K562 (cell line): ENCODE results near the gene SHFL. TPM values are rescaled to one million over a fixed set of nuclear protein-coding genes. Genes with fewer than 3 reads are reported as not detected.

Experiments
- AFF4 ChIP-seq: sonication (generic); formaldehyde crosslinking; IDR thresholded peaks from 2 replicates; pipeline ENCODE4 v1.8.0; 2023; ENCODE audit warnings: mild to moderate bottlenecking, missing genetic modification reagents
- BRCA1 ChIP-seq, 2 experiments: fragments of 450-650 bp in 1 of 2; sonication (generic) in 1 of 2; formaldehyde crosslinking in 1 of 2; IDR thresholded peaks; 2 replicates each; pipeline versions ENCODE4 v1.5.0 to v1.6.1; 2017 to 2020; ENCODE audit warnings: mild to moderate bottlenecking in 1 of 2, missing genetic modification reagents in 1 of 2
- CREM ChIP-seq: IDR thresholded peaks from 2 replicates; pipeline ENCODE4 v1.6.1; 2014; ENCODE audit warnings: antibody characterized with exemption, low read depth
- EHMT2 ChIP-seq: fragments of 450-650 bp; IDR thresholded peaks from 2 replicates; pipeline ENCODE4 v1.6.1; 2018; ENCODE audit warnings: antibody characterized with exemption
- KAT2B ChIP-seq: IDR thresholded peaks from one replicate; pipeline ENCODE4 v1.6.1; 2012; ENCODE audit warnings: low read depth, mild to moderate bottlenecking, control low read depth, inconsistent platforms, low read length, moderate library complexity
- NR3C1 ChIP-seq: sonication (generic); formaldehyde crosslinking; IDR thresholded peaks from 2 replicates; pipeline ENCODE4 v1.8.1; 2022; ENCODE audit warnings: missing genetic modification reagents
- PHF20 ChIP-seq: fragments of 450-650 bp; IDR thresholded peaks from 2 replicates; pipeline ENCODE4 v1.6.1; 2018; ENCODE audit not compliant: partially characterized antibody
- SPI1 ChIP-seq: IDR thresholded peaks from 2 replicates; pipeline ENCODE4 v1.6.1; 2011; ENCODE audit warnings: low read depth, low read length, control low read depth, borderline replicate concordance
- SRF ChIP-seq, 2 experiments: fragments of 250-450, 450-650 bp in 1 of 2; sonication (Bioruptor Pico) in 1 of 2; sonication (generic) in 1 of 2; formaldehyde crosslinking; IDR thresholded peaks; 2 replicates each; pipeline versions ENCODE4 v1.5.0 to v1.5.1; 2020 to 2022; ENCODE audit warnings: mild to moderate bottlenecking in 1 of 2, missing genetic modification reagents in 1 of 2
- SRSF9 ChIP-seq: fragments of 200-400 bp; formaldehyde crosslinking; IDR thresholded peaks from 2 replicates; pipeline ENCODE4 v1.6.1; 2017; ENCODE audit warnings: low read depth, low read length, borderline replicate concordance
- TGIF2 ChIP-seq: sonication (generic); formaldehyde crosslinking; IDR thresholded peaks from 2 replicates; pipeline ENCODE4 v1.8.1; 2022; ENCODE audit warnings: mild to moderate bottlenecking, missing genetic modification reagents, moderate library complexity
- ZNF121 ChIP-seq: sonication (generic); formaldehyde crosslinking; conservative IDR thresholded peaks from 2 replicates; pipeline ENCODE4 v1.8.0; 2022; ENCODE audit warnings: missing genetic modification reagents
- ZNF143 ChIP-seq: sonication (generic); formaldehyde crosslinking; IDR thresholded peaks from 2 replicates; pipeline ENCODE4 v1.9.0; 2022; ENCODE audit warnings: mild to moderate bottlenecking, missing genetic modification reagents
- polyA plus RNA-seq, 8 experiments: library from polyadenylated mRNA; depleted of rRNA in 4 of 8; stranded (reverse) in 5 of 8; unstranded in 3 of 8; fragments of >200 nt; fragmentation: Nextera tagmentation in 2 of 8; fragmentation: Illumina TruSeq in 1 of 8; extraction: Ambion mirVana in 2 of 8; extraction: Trizol in 1 of 8; gene quantifications; 2 replicates each; pipeline versions ENCODE4 v1.2.1 to v1.2.3, GENCODE V29; 2011 to 2014; ENCODE audit warnings: inconsistent platforms in 1 of 8, missing spikeins in 1 of 8
- total RNA-seq, 7 experiments: library from RNA; depleted of rRNA in 6 of 7; stranded (reverse); fragments of >200 nt in 6 of 7; fragmentation: Illumina TruSeq in 2 of 7; extraction: Trizol in 2 of 7; gene quantifications; 2 replicates each; pipeline versions ENCODE4 v1.2.1 to v1.2.3, GENCODE V29; 2011 to 2021; ENCODE audit warnings: low replicate concordance in 1 of 7
- TF ChIP-seq, protein P1 (sequence below): fragments of 250-450 bp; sonication (Bioruptor Pico); IDR thresholded peaks from 2 replicates; pipeline ENCODE4 v1.8.0; 2021; ENCODE audit warnings: mild to moderate bottlenecking, moderate library complexity
- TF ChIP-seq, protein P2 (sequence below): IDR thresholded peaks from 2 replicates; pipeline ENCODE4 v1.6.1; 2011; ENCODE audit warnings: borderline replicate concordance, low read depth, mild to moderate bottlenecking, moderate library complexity, low read length; ENCODE audit not compliant: insufficient read depth, poor library complexity, severe bottlenecking
- TF ChIP-seq, protein P3 (sequence below): sonication (generic); formaldehyde crosslinking; IDR thresholded peaks from 2 replicates; pipeline ENCODE4 v1.8.1; 2023; ENCODE audit warnings: mild to moderate bottlenecking, missing genetic modification reagents

The SHFL gene
- total and polyA plus RNA-seq, 9 of the 15 experiments (the other 6 are each of a cell fraction or from before 2014, with no cell fraction given) = 1.5 to 25.7 (median 13.0) TPM

- TF ChIP-seq, protein P1, sequence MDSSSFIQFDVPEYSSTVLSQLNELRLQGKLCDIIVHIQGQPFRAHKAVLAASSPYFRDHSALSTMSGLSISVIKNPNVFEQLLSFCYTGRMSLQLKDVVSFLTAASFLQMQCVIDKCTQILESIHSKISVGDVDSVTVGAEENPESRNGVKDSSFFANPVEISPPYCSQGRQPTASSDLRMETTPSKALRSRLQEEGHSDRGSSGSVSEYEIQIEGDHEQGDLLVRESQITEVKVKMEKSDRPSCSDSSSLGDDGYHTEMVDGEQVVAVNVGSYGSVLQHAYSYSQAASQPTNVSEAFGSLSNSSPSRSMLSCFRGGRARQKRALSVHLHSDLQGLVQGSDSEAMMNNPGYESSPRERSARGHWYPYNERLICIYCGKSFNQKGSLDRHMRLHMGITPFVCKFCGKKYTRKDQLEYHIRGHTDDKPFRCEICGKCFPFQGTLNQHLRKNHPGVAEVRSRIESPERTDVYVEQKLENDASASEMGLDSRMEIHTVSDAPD (CRISPR knock-in tag) = no peak
- TF ChIP-seq KAT2B = no peak
- TF ChIP-seq ZNF143 (CRISPR knock-in tag) = no peak
- no peak for TF ChIP-seq SRSF9
- peak; percentile 69 for TF ChIP-seq ZNF121 (CRISPR knock-in tag)
- TF ChIP-seq CREM = 0 out of 2 replicates have a peak, but pooled peaks have one; percentile 1
- TF ChIP-seq TGIF2 = no peak
- TF ChIP-seq NR3C1 (CRISPR knock-in tag) = no peak
- no peak for TF ChIP-seq BRCA1 (IDR thresholded peaks at IDR 0.05)
- no peak for TF ChIP-seq BRCA1 (CRISPR knock-in tag; IDR thresholded peaks at IDR 0.05)
- no peak for TF ChIP-seq EHMT2
- no peak for TF ChIP-seq AFF4 (CRISPR knock-in tag)
- peak in 1 of 2 experiments; percentile 19; a peak in 1 of 4 replicates for TF ChIP-seq SRF (CRISPR knock-in tag; IDR thresholded peaks at IDR 0.05)
- TF ChIP-seq, protein P2, sequence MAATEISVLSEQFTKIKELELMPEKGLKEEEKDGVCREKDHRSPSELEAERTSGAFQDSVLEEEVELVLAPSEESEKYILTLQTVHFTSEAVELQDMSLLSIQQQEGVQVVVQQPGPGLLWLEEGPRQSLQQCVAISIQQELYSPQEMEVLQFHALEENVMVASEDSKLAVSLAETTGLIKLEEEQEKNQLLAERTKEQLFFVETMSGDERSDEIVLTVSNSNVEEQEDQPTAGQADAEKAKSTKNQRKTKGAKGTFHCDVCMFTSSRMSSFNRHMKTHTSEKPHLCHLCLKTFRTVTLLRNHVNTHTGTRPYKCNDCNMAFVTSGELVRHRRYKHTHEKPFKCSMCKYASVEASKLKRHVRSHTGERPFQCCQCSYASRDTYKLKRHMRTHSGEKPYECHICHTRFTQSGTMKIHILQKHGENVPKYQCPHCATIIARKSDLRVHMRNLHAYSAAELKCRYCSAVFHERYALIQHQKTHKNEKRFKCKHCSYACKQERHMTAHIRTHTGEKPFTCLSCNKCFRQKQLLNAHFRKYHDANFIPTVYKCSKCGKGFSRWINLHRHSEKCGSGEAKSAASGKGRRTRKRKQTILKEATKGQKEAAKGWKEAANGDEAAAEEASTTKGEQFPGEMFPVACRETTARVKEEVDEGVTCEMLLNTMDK = no peak
- TF ChIP-seq, protein P3, sequence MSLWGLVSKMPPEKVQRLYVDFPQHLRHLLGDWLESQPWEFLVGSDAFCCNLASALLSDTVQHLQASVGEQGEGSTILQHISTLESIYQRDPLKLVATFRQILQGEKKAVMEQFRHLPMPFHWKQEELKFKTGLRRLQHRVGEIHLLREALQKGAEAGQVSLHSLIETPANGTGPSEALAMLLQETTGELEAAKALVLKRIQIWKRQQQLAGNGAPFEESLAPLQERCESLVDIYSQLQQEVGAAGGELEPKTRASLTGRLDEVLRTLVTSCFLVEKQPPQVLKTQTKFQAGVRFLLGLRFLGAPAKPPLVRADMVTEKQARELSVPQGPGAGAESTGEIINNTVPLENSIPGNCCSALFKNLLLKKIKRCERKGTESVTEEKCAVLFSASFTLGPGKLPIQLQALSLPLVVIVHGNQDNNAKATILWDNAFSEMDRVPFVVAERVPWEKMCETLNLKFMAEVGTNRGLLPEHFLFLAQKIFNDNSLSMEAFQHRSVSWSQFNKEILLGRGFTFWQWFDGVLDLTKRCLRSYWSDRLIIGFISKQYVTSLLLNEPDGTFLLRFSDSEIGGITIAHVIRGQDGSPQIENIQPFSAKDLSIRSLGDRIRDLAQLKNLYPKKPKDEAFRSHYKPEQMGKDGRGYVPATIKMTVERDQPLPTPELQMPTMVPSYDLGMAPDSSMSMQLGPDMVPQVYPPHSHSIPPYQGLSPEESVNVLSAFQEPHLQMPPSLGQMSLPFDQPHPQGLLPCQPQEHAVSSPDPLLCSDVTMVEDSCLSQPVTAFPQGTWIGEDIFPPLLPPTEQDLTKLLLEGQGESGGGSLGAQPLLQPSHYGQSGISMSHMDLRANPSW = no peak
- TF ChIP-seq PHF20 = peak; percentile 84
- TF ChIP-seq SPI1 = no peak; the same call in 1 of the 2 replicates
Measured at GRCh38 chr19:10085641-10086590, at the start of gene SHFL (continued).
